HG02870 (cell line): Measurements from ENCODE around the gene PAX5.

Source experiments
- ATAC-seq: cut with Tn5 transposase; IDR thresholded peaks from one replicate; pipeline ENCODE4 v1.9.1; 2021; ENCODE audit warnings: mild to moderate bottlenecking, moderate library complexity; ENCODE audit not compliant: unreplicated experiment

The PAX5 gene

GRCh38 chr9:36840898-36841536 lies 193.1 kb downstream of the PAX5 start:
- no peak for ATAC-seq

GRCh38 chr9:36839131-36839885 lies 194.8 kb downstream of the PAX5 start:
- no peak for ATAC-seq

DNA sequence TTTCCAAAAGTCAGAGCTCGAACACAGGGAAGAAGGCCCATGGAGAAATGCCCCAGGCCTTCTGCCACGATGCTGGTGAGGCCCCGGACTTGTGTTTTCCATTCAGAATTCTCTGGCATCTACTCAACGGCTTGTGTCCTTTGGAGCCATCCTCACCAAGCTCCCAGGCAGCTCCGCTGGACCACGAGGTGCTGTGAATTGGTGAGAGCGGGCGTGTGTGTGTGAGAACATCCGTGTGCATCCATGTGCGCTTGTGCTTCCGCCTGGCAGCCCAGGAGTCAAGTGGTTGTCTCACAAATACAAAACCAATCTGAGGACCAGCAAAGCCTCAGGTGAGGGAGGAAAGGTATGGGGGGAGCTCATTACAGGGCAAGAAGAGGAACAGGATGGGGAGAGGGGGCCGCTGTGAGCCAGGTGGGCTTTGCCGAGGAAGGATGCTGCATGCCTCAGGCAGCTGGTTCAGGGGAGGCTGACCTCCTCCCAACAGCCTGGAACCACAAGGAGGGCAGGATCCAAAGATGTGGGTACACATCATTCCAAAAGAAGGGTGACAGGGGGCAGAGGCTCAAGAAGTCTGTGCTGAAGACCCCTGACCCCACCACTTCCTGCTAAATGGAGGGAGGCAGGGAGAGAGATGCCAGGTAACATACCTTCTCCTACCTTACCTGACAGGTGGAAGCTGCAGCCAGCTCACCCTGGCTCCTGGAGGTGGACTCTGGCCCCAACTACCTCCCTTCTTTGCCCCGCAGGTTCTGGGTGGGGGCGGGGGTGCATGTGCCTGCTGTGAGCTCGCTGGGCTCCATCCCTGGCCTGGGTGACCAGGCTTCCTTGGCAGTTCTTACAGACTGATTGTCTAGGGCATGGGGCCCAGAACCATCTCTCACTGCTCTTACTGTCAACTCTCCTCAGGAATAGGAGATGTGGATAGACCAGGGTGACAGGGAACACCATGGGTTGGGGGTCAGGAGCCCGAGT lies 196.3 kb downstream of the PAX5 start:
- ATAC-seq, result no peak

DNA sequence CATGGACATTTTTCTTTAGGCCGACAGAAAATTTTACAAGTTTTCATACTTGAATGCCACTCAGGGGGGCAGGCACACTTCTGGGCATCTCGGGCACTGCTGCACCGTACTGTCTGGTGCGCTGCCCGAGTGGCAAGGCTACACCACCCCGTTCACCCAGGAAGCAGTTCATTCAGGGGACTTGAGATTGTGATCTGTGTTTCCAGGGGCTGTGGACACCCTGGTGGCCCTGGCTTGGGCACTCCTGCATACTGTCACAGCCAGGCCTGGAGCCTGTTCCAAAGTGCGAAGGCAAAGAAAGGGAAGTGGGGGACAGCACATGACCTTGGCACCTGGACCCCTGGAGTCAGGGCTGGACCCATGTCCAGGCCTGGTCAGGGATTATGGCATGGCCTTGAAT lies 197.6 kb downstream of the PAX5 start:
- no peak for ATAC-seq

GRCh38 chr9:36835271-36835996 lies 198.6 kb downstream of the PAX5 start:
- ATAC-seq, result no peak

- no peak for ATAC-seq
Observed at GRCh38 chr9:36834736-36835135, 199.3 kb downstream of the PAX5 start.

- ATAC-seq, result no peak
Observed at GRCh38 chr9:36833954-36834353, 200.1 kb downstream of the PAX5 start.

DNA sequence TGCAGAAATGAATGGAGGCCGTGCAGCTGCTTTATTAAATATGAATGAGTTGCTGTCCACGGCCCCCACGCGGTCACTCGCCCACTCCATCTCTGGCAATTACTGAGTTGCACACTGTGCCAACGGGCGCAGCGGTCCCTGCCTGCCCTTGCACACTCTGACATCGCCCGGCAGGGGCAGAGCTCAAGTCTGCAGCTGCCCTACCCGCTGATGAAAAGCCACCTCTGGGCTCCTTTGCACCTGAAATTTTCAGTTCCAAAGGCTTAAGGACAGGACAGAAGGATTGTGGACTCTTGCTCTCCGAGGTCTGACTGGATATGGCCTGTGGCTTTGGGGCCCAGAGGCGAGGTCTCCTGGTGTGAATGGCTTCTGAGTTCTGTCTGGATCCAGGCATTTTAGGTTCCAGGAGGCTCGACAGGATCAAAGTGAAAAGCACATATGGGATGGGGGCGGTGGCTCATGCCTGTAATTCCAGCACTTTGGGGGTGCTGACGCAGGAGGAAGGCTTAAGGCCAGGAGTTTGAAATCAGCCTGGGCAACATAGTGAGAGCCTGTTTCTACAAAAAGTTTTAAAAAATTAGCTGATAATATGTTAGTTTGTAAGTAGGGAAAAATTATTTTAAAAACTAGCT lies 201.8 kb downstream of the PAX5 start:
- ATAC-seq, result no peak

- no peak for ATAC-seq
Observed at GRCh38 chr9:36831381-36832161, 202.5 kb downstream of the PAX5 start.

GRCh38 chr9:36828611-36829013 lies 205.5 kb downstream of the PAX5 start:
- no peak for ATAC-seq

GRCh38 chr9:36827593-36827992 lies 206.5 kb downstream of the PAX5 start:
- no peak for ATAC-seq

DNA sequence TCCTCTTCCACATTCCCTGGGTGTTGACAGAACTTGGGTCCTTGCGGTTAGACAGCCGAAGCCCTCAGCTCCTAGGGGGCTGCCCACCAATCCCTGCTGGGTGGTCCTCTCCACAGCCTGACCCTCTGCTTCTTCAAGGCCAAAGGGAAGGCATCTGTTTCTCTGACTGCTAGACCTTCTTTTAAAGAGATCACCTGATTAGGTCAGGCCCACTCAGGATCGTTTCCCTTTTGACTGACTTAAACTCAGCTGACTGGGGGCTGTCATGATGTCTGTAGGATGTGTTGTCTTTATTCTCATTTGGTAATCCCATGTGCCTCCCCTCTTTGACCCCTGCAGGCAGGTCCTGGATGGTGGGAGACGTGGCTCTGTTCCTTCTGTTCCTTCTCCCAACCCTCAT lies 207.5 kb downstream of the PAX5 start:
- ATAC-seq, result no peak

DNA sequence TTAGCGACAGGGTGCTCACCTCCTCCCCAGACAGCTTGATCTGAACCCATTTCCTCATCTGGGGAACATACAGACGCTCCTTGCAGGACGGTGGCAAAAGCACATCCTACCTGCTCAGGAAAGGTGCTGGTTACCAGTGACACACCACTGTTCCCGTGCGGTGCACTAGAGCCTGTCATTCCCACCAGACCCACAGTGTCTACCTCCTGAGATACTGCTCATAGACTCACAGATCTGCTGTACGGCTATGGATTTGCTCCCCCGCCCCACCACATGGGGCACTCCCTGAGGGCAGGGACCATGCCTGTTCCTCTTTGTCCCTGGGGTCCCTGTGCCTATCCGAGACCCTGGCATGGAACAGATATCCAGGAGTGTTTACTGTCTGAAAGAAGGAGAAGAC lies 208.9 kb downstream of the PAX5 start:
- no peak for ATAC-seq

DNA sequence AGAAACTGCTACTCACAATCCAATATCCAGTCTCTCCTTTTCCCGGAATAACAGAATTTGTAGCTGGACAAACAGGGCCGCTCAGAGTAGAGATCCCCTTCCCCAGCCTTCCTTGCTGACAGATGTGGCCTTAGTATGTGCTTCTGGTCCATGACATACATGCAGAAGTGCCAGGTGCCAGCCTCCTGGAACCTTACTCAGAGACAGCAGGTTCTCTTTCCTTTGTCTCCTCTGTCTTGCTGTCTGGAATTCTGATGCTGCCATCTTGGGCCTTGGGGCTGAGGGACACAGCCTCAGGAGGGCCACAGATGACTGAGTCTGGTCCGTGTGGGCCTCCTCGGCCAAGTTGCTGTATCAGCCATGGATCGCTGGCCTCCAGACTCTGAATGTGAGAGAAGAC lies 210.1 kb downstream of the PAX5 start:
- no peak for ATAC-seq

DNA sequence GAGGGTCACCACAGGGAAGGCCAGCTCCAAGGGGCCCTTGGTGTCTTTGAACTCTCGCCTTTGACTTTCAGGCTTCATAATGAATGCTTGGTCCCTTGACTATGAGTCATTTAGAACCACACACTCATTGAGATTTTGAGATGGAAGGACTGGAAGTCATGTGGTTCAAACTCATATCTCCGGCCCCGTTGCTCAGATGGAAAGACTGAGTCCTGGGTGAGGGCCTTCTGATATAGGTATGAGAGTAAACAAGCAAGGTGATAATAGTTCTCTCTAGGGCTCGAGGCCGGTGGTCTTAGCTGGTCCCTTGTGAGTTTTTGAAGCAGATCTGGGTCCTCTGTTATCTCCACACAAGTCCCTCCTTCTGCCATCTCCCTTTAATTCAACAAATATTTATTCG lies 210.6 kb downstream of the PAX5 start:
- no peak for ATAC-seq

DNA sequence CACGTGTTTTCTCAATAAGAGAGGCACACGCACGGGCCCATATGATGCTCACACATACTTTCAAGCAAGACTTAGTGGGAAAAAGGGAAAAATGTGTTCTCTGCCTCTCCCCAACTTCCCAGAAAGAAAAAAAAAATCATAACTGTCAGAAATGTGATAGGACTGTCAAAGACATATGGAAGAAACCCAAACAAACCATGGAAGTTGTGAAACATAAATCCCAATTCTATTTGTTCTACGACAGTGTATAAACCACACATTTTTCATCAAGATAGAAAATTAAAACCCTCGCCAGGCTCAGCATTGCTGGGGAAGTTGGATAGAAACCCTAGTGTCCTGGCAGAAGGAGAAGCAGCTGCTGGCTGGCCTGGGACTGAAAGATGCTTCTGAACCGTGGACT lies 211.9 kb downstream of the PAX5 start:
- no peak for ATAC-seq

DNA sequence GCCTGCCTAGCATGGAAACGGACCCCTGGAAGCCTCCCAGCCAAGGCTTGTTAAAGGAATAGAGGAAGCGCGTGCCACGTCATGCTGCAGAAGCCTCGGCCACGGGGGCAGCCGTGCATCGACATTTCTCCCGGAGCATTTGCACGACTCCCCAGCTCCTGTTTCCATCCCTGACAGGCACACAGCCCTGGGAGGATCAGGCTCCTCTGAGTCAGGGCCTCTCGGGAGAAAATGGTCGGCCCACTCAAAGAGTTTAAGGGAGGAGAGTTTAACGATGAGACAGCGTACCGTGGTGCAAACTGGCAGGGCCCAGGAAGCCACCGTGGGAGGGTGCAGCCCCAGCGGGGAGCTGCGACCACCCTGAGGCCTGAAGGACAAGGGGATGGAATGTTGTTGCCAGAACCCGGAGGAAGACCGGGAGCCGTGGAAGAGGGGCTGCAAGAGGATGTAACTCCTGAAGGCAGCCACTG lies 213.6 kb downstream of the PAX5 start:
- ATAC-seq, result no peak

GRCh38 chr9:36818965-36819870 lies 214.8 kb downstream of the PAX5 start:
- no peak for ATAC-seq
